Measurements from ENCODE around the gene CCL1.

GRCh38 chr17:34384271-34384670, 21.2 kb upstream of the CCL1 start:
- TF ChIP-seq, protein P1, sequence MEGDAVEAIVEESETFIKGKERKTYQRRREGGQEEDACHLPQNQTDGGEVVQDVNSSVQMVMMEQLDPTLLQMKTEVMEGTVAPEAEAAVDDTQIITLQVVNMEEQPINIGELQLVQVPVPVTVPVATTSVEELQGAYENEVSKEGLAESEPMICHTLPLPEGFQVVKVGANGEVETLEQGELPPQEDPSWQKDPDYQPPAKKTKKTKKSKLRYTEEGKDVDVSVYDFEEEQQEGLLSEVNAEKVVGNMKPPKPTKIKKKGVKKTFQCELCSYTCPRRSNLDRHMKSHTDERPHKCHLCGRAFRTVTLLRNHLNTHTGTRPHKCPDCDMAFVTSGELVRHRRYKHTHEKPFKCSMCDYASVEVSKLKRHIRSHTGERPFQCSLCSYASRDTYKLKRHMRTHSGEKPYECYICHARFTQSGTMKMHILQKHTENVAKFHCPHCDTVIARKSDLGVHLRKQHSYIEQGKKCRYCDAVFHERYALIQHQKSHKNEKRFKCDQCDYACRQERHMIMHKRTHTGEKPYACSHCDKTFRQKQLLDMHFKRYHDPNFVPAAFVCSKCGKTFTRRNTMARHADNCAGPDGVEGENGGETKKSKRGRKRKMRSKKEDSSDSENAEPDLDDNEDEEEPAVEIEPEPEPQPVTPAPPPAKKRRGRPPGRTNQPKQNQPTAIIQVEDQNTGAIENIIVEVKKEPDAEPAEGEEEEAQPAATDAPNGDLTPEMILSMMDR (IDR thresholded peaks at IDR 0.05): no peak
- no peak for TF ChIP-seq EZH2 (IDR thresholded peaks at IDR 0.05; ENCODE audit: borderline replicate concordance, insufficient read depth, low read depth, low read length, poor library complexity, severe bottlenecking)

All from B cell (primary cell).